ENCODE measurements around the gene P2RY2. TPM values are rescaled to one million over a fixed set of nuclear protein-coding genes. Genes with fewer than 3 reads are reported as not detected.

Gene P2RY2
- total RNA-seq, 1 experiment from 2014 or later, result 2.9 TPM

DNA sequence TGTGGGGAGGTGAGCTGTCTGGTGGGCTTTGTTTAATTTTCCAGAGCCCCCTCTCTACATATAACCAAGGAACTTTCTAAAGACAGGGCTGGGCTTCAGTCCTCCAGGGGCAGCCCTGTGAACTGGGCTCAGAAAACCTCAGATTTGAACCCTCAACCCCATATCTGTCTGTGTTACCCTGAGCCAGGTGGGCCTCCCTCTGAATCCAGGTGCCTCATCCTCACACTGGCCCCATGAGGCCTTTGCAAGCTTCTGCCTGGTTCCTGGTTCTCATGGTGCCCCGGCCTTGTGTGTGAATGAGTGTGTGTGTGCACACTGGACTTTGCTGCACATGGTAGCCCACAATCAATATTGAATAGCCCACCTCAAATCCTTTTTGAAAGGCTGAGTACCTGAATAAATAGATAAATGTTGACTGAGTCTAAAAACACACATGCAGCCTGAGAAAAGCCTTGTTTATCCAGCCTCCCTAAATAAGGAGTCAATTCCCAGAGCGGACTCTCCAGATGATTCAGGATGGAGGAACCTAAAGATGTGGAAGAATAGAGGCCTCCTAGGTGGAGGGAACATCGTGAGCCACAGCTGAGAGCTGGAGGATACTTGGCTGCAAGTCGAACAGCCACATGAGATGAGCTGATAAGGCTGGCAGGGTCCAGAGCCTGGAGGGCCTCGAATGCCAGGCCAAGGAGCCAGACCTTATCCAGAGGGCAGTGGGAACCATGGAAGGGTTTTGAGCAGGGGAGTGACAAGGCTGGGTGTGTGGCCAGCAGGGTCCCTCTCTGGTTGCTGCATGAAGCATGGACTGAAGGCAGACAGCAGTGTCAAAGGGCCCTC, 28.1 kb upstream of the P2RY2 start:
- no peak overlapping the region for H3K4me2 ChIP-seq (ENCODE audit: low read length)
- RAD21 ChIA-PET (ENCODE audit: low non-redundant PET in 1 of 2, low total read pairs in 2 of 2, uncharacterized antibody in 2 of 2, unreplicated experiment in 2 of 2), result no interaction called here
- H4K20me1 ChIP-seq (ENCODE audit: insufficient read depth), result no peaks in the 10 kb centered on the region
- no peak overlapping the region for H3K27ac ChIP-seq (ENCODE audit: low read depth, low read length)
- H3K9me2 ChIP-seq (ENCODE audit: insufficient read depth), result no peaks in the 10 kb centered on the region
- POLR2A ChIA-PET, result no interaction called here
- intact Hi-C loops (cut with micrococcal nuclease), result no loop called here
- H3K4me1 ChIP-seq (ENCODE audit: control insufficient read depth in 1 of 2, insufficient read depth in 2 of 2, low read length in 2 of 2), result peaks cover 18 to 62% of the 10 kb centered on the region in 2 experiments
- no peaks in the 10 kb centered on the region for H3K79me2 ChIP-seq (ENCODE audit: insufficient read depth, low read length)
- CTCF ChIA-PET, result no interaction called here
- no peaks in the 10 kb centered on the region for H3K36me3 ChIP-seq (ENCODE audit: control insufficient read depth in 1 of 2, insufficient read depth in 2 of 2, low read length in 2 of 2)
- BruUV-seq (replicated peaks), result no TSS peak
- no peak overlapping the region for H2AFZ ChIP-seq (ENCODE audit: low read depth, low read length, poor library complexity, severe bottlenecking)
- H3K27me3 ChIP-seq (ENCODE audit: insufficient read depth, low read length), result no peaks in the 10 kb centered on the region
- TF ChIP-seq EZH2phosphoT487 (IDR thresholded peaks at IDR 0.05; ENCODE audit: borderline replicate concordance) (no peak), JUND (IDR thresholded peaks at IDR 0.05) (no peak), CBX3 (IDR thresholded peaks at IDR 0.05; ENCODE audit: low read depth) (no peak), ZNF274 (IDR thresholded peaks at IDR 0.05; ENCODE audit: low read depth, low read length) (no peak), POLR2AphosphoS5 (IDR thresholded peaks at IDR 0.05; ENCODE audit: low read depth, low read length) (no peak), SIN3A (IDR thresholded peaks at IDR 0.05; ENCODE audit: low read depth) (no peak), CEBPB (IDR thresholded peaks at IDR 0.05; ENCODE audit: low read depth) (no peak), EZH2 (IDR thresholded peaks at IDR 0.05) (no peak)
- TF ChIP-seq, protein P1, sequence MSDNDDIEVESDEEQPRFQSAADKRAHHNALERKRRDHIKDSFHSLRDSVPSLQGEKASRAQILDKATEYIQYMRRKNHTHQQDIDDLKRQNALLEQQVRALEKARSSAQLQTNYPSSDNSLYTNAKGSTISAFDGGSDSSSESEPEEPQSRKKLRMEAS (IDR thresholded peaks at IDR 0.05), result no peak
- no peak for ATAC-seq
- DNase-seq (ENCODE audit: low read depth, low spot score), result no peak
- no peak overlapping the region for H3K9ac ChIP-seq (ENCODE audit: low read length)
- H3K9me3 ChIP-seq (ENCODE audit: control insufficient read depth in 1 of 2, insufficient read depth in 1 of 2, low read depth in 1 of 2, low read length in 2 of 2), result no peaks in the 10 kb centered on the region
- H3K4me3 ChIP-seq (replicated peaks in 1 of 2; ENCODE audit: low read depth in 1 of 2, low read length in 2 of 2), result no peak overlapping the region

DNA sequence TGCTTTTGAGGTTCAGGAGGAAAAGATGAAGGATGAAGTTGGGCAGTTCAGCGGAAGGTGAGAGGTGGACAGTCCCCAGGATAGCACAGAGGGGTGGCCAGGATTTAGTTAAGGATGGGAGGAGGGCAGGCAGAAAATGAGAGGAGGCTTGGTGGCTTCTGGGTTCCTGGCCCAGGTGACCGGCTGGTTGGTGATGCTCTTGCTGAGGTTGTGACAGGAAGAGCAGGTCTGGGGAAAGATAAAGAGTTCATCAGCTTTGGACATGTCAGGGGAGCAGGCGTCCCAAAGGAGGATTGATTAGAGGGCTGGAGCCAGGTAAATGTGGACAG, 27.6 kb upstream of the P2RY2 start:
- BruUV-seq (replicated peaks), result no TSS peak
- Histone ChIP-seq H3K4me2 (ENCODE audit: low read length) (no peak overlapping the region), H3K27me3 (ENCODE audit: insufficient read depth, low read length) (no peaks in the 10 kb centered on the region), H3K27ac (ENCODE audit: low read depth, low read length) (no peak overlapping the region), H3K9me2 (ENCODE audit: insufficient read depth) (no peaks in the 10 kb centered on the region), H3K9ac (ENCODE audit: low read length) (no peak overlapping the region), H3K36me3 (ENCODE audit: control insufficient read depth in 1 of 2, insufficient read depth in 2 of 2, low read length in 2 of 2) (no peaks in the 10 kb centered on the region), H3K4me3 (replicated peaks in 1 of 2; ENCODE audit: low read depth in 1 of 2, low read length in 2 of 2) (no peak overlapping the region), H3K79me2 (ENCODE audit: insufficient read depth, low read length) (no peaks in the 10 kb centered on the region), H3K9me3 (ENCODE audit: control insufficient read depth in 1 of 2, insufficient read depth in 1 of 2, low read depth in 1 of 2, low read length in 2 of 2) (no peaks in the 10 kb centered on the region), H3K4me1 (ENCODE audit: control insufficient read depth in 1 of 2, insufficient read depth in 2 of 2, low read length in 2 of 2) (peaks cover 22 to 62% of the 10 kb centered on the region in 2 experiments), H2AFZ (ENCODE audit: low read depth, low read length, poor library complexity, severe bottlenecking) (no peak overlapping the region), H4K20me1 (ENCODE audit: insufficient read depth) (no peaks in the 10 kb centered on the region)
- ChIA-PET CTCF (no interaction called here), POLR2A (no interaction called here), RAD21 (ENCODE audit: low non-redundant PET in 1 of 2, low total read pairs in 2 of 2, uncharacterized antibody in 2 of 2, unreplicated experiment in 2 of 2) (no interaction called here)
- DNase-seq (ENCODE audit: low read depth, low spot score) (no peak), ATAC-seq (no peak)
- intact Hi-C loops (cut with micrococcal nuclease), result no loop called here
- TF ChIP-seq, protein P2, sequence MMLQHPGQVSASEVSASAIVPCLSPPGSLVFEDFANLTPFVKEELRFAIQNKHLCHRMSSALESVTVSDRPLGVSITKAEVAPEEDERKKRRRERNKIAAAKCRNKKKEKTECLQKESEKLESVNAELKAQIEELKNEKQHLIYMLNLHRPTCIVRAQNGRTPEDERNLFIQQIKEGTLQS (IDR thresholded peaks at IDR 0.05), result no peak
- TF ChIP-seq, protein P3, sequence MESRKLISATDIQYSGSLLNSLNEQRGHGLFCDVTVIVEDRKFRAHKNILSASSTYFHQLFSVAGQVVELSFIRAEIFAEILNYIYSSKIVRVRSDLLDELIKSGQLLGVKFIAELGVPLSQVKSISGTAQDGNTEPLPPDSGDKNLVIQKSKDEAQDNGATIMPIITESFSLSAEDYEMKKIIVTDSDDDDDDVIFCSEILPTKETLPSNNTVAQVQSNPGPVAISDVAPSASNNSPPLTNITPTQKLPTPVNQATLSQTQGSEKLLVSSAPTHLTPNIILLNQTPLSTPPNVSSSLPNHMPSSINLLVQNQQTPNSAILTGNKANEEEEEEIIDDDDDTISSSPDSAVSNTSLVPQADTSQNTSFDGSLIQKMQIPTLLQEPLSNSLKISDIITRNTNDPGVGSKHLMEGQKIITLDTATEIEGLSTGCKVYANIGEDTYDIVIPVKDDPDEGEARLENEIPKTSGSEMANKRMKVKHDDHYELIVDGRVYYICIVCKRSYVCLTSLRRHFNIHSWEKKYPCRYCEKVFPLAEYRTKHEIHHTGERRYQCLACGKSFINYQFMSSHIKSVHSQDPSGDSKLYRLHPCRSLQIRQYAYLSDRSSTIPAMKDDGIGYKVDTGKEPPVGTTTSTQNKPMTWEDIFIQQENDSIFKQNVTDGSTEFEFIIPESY (IDR thresholded peaks at IDR 0.05; ENCODE audit: extremely low read depth, insufficient replicate concordance, low read length), result no peak
- TF ChIP-seq SP1 (IDR thresholded peaks at IDR 0.05; ENCODE audit: low read depth), result no peak
- TF ChIP-seq EGR1 (IDR thresholded peaks at IDR 0.05; ENCODE audit: low read depth), result no peak
- TF ChIP-seq, protein P4, sequence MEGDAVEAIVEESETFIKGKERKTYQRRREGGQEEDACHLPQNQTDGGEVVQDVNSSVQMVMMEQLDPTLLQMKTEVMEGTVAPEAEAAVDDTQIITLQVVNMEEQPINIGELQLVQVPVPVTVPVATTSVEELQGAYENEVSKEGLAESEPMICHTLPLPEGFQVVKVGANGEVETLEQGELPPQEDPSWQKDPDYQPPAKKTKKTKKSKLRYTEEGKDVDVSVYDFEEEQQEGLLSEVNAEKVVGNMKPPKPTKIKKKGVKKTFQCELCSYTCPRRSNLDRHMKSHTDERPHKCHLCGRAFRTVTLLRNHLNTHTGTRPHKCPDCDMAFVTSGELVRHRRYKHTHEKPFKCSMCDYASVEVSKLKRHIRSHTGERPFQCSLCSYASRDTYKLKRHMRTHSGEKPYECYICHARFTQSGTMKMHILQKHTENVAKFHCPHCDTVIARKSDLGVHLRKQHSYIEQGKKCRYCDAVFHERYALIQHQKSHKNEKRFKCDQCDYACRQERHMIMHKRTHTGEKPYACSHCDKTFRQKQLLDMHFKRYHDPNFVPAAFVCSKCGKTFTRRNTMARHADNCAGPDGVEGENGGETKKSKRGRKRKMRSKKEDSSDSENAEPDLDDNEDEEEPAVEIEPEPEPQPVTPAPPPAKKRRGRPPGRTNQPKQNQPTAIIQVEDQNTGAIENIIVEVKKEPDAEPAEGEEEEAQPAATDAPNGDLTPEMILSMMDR (IDR thresholded peaks at IDR 0.05 in 2 of 3, conservative IDR thresholded peaks at IDR 0.05 in 1 of 3; ENCODE audit: borderline replicate concordance in 1 of 3, insufficient read depth in 1 of 3, low read depth in 2 of 3, low read length in 2 of 3), result no peak
- TF ChIP-seq CEBPB (IDR thresholded peaks at IDR 0.05; ENCODE audit: low read depth), result no peak

All from HCT116 (cell line).